ENCODE results near the gene NRM. TPM values are rescaled to one million over a fixed set of nuclear protein-coding genes. Genes with fewer than 3 reads are reported as not detected.

The NRM gene
- total and polyA plus RNA-seq, 2 of the 13 experiments (the other 11 are each of a cell fraction or from before 2014, with no cell fraction given) = 12.5 to 16.0 TPM

- TF ChIP-seq ZFYVE20 (CRISPR knock-in tag; IDR thresholded peaks at IDR 0.05; ENCODE audit: borderline replicate concordance, low read depth) (no peak), ARHGAP35 (CRISPR knock-in tag; IDR thresholded peaks at IDR 0.05; ENCODE audit: borderline replicate concordance) (no peak)
- TF ChIP-seq, protein P1, sequence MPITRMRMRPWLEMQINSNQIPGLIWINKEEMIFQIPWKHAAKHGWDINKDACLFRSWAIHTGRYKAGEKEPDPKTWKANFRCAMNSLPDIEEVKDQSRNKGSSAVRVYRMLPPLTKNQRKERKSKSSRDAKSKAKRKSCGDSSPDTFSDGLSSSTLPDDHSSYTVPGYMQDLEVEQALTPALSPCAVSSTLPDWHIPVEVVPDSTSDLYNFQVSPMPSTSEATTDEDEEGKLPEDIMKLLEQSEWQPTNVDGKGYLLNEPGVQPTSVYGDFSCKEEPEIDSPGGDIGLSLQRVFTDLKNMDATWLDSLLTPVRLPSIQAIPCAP (CRISPR knock-in tag; IDR thresholded peaks at IDR 0.05; ENCODE audit: low read depth) = no peak
Observed at GRCh38 chr6:30696432-30696831, 5.6 kb upstream of the NRM start (continued).

DNA sequence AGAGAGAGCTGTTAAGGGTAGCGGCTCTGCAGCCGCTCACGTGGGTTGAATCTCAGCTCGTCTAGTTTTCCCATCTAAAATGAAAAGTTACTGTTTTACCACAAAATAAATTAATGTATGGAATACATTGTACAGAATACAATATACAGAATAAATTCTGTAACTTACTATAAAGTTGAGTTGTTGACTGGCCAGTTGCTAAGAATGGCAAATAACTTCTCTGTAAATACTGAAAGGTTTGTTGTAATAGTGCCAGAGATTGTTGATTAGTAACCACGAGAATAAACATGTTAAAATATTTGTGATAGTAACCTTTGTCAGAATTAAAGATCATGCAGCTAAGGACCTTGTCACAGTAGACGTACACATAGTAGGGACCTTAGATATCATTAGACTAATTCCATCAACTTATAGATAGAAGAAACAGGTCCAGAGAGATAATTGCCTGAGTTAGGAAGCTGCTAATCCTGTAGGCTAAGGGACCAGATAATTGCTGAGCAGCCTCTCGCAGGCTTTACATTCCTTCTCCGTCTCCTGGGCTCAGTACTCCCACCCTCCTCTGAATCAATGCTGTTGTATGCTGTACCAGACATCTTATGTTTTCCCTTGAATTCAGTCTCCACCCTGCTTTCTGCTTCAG is 544 bp upstream of the NRM start:
- Histone ChIP-seq H2AFZ (ENCODE audit: low read length) (peak overlapping the region; percentile 13), H4K20me1 (ENCODE audit: insufficient read depth, low read length) (no peaks in the 10 kb centered on the region), H3K36me3 (replicated peaks in 1 of 2; ENCODE audit: control insufficient read depth in 1 of 2, insufficient read depth in 2 of 2, low read length in 2 of 2) (no peaks in the 10 kb centered on the region), H3K79me2 (ENCODE audit: insufficient read depth, low read length) (no peaks in the 10 kb centered on the region), H3K4me3 (replicated peaks in 1 of 3; ENCODE audit: insufficient read depth in 1 of 3, low read depth in 2 of 3, low read length in 3 of 3) (peak overlapping the region; percentile 84 to 89 (median 87)), H3K27me3 (ENCODE audit: control insufficient read depth in 1 of 2, insufficient read depth in 2 of 2, low read length in 2 of 2) (no peaks in the 10 kb centered on the region), H3K4me1 (ENCODE audit: insufficient read depth, low read length) (peaks cover 57% of the 10 kb centered on the region), H3K4me2 (ENCODE audit: low read depth, low read length) (peak overlapping the region; percentile 83), H3K9me3 (ENCODE audit: low read length) (no peaks in the 10 kb centered on the region), H3K9ac (ENCODE audit: insufficient read depth, low read depth, low read length) (peak overlapping the region; percentile 50; the same call in 1 of the 2 replicates), H3K27ac (ENCODE audit: extremely low read length, insufficient read depth, low read length) (peak overlapping the region; percentile 27)
- in situ Hi-C loops (cut with HindIII; ENCODE audit: extremely low pct_ligation_motif_present, low pct_unique_long_range_greater_than_20kb) = loop anchor here (25.0 kb wide), 1 partner anchor 396 kb away; no protein-coding TSS in a partner anchor
- BruUV-seq (replicated peaks) = TSS peak; percentile 70
- FAIRE-seq (no peak), DNase-seq (ENCODE audit: low spot score) (no peak), ATAC-seq (no peak)
- 9% methylated on average over 8 of the region's 8 CpGs for WGBS (ENCODE audit: low lambda C conversion rate)
- CTCF ChIA-PET (ENCODE audit: low intra/inter-chr PET ratio, low total read pairs) = interaction anchor here (1.1 kb wide), 1 partner anchor 31 kb away, joined by 3 read pairs; no protein-coding TSS in a partner anchor
- POLR2A ChIA-PET = interaction anchor here (0.7 to 3.4 kb wide), 23 partner anchors 9 to 192 kb away, joined by 3 to 50 read pairs (median 4); partner anchors contain the start of genes DDR1, DHX16, IER3 and MDC1
- intact Hi-C loops (cut with micrococcal nuclease; ENCODE audit: unreplicated experiment) = loop anchor here (1.0 kb wide), 1 partner anchor 29 kb away; the partner anchor contains the start of gene TUBB
- TF ChIP-seq ZNF503 (CRISPR knock-in tag; IDR thresholded peaks at IDR 0.05) (no peak), ZNF17 (CRISPR knock-in tag; IDR thresholded peaks at IDR 0.05) (0 out of 2 replicates have a peak, but pooled peaks have one; percentile 27), ZNF557 (CRISPR knock-in tag; IDR thresholded peaks at IDR 0.05) (no peak), REXO4 (CRISPR knock-in tag; IDR thresholded peaks at IDR 0.05; ENCODE audit: borderline replicate concordance) (no peak)
- TF ChIP-seq, protein P2, sequence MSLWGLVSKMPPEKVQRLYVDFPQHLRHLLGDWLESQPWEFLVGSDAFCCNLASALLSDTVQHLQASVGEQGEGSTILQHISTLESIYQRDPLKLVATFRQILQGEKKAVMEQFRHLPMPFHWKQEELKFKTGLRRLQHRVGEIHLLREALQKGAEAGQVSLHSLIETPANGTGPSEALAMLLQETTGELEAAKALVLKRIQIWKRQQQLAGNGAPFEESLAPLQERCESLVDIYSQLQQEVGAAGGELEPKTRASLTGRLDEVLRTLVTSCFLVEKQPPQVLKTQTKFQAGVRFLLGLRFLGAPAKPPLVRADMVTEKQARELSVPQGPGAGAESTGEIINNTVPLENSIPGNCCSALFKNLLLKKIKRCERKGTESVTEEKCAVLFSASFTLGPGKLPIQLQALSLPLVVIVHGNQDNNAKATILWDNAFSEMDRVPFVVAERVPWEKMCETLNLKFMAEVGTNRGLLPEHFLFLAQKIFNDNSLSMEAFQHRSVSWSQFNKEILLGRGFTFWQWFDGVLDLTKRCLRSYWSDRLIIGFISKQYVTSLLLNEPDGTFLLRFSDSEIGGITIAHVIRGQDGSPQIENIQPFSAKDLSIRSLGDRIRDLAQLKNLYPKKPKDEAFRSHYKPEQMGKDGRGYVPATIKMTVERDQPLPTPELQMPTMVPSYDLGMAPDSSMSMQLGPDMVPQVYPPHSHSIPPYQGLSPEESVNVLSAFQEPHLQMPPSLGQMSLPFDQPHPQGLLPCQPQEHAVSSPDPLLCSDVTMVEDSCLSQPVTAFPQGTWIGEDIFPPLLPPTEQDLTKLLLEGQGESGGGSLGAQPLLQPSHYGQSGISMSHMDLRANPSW (CRISPR knock-in tag; IDR thresholded peaks at IDR 0.05; ENCODE audit: borderline replicate concordance) = 0 out of 2 replicates have a peak, but pooled peaks have one; percentile 53
- TF ChIP-seq, protein P3, sequence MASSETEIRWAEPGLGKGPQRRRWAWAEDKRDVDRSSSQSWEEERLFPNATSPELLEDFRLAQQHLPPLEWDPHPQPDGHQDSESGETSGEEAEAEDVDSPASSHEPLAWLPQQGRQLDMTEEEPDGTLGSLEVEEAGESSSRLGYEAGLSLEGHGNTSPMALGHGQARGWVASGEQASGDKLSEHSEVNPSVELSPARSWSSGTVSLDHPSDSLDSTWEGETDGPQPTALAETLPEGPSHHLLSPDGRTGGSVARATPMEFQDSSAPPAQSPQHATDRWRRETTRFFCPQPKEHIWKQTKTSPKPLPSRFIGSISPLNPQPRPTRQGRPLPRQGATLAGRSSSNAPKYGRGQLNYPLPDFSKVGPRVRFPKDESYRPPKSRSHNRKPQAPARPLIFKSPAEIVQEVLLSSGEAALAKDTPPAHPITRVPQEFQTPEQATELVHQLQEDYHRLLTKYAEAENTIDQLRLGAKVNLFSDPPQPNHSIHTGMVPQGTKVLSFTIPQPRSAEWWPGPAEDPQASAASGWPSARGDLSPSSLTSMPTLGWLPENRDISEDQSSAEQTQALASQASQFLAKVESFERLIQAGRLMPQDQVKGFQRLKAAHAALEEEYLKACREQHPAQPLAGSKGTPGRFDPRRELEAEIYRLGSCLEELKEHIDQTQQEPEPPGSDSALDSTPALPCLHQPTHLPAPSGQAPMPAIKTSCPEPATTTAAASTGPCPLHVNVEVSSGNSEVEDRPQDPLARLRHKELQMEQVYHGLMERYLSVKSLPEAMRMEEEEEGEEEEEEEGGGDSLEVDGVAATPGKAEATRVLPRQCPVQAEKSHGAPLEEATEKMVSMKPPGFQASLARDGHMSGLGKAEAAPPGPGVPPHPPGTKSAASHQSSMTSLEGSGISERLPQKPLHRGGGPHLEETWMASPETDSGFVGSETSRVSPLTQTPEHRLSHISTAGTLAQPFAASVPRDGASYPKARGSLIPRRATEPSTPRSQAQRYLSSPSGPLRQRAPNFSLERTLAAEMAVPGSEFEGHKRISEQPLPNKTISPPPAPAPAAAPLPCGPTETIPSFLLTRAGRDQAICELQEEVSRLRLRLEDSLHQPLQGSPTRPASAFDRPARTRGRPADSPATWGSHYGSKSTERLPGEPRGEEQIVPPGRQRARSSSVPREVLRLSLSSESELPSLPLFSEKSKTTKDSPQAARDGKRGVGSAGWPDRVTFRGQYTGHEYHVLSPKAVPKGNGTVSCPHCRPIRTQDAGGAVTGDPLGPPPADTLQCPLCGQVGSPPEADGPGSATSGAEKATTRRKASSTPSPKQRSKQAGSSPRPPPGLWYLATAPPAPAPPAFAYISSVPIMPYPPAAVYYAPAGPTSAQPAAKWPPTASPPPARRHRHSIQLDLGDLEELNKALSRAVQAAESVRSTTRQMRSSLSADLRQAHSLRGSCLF (CRISPR knock-in tag; IDR thresholded peaks at IDR 0.05; ENCODE audit: borderline replicate concordance) = no peak

Measured in HepG2 (cell line).